Gastroesophageal sphincter (tissue), 4 donors: ENCODE measurements around the gene LEMD2. TPM values are rescaled to one million over a fixed set of nuclear protein-coding genes. Genes with fewer than 3 reads are reported as not detected.

Experiments used
- ATAC-seq: fragments of 150-250 bp; one replicate; pipeline ENCODE4 v1.9.1; 2016; ENCODE audit warnings: mild to moderate bottlenecking, moderate library complexity
- H3K27ac ChIP-seq, 4 donors: fragments of 200-600 bp; sonication (generic) in 3 of 4; 1 replicate in 3 of 4; 2 replicates in 1 of 4; pipeline ENCODE4 v1.5.1; 2016 to 2019
- H3K27me3 ChIP-seq: fragments of 200-600 bp; sonication (generic); one replicate; pipeline ENCODE4 v1.5.1; 2019
- H3K36me3 ChIP-seq, 2 donors: fragments of 200-600 bp; sonication (generic); one replicate each; pipeline ENCODE4 v1.5.1; 2019; ENCODE audit warnings: control low read depth in 1 of 2
- H3K4me1 ChIP-seq, 3 donors: fragments of 200-600 bp; sonication (generic); 1 replicate in 2 of 3; 2 replicates in 1 of 3; pipeline ENCODE4 v1.5.1; 2016 to 2019; ENCODE audit warnings: control low read depth in 2 of 3
- H3K4me3 ChIP-seq, 2 donors: fragments of 200-600 bp; sonication (generic); one replicate each; pipeline ENCODE4 v1.5.1; 2019; ENCODE audit warnings: mild to moderate bottlenecking in 1 of 2, moderate library complexity in 1 of 2
- H3K9me3 ChIP-seq, 3 donors: fragments of 200-600 bp; sonication (generic); one replicate each; pipeline ENCODE4 v1.5.1; 2017 to 2019; ENCODE audit warnings: control low read depth in 2 of 3
- EP300 ChIP-seq: sonication (generic); formaldehyde crosslinking; IDR thresholded peaks from one replicate; pipeline ENCODE4 v1.6.1; 2017; ENCODE audit warnings: antibody characterized with exemption, mild to moderate bottlenecking
- POLR2A ChIP-seq, 2 donors: fragments of 450-650 bp; IDR thresholded peaks; one replicate each; pipeline ENCODE4 v1.6.1; 2017; ENCODE audit warnings: antibody characterized with exemption in 2 of 2, mild to moderate bottlenecking in 2 of 2, moderate library complexity in 1 of 2
- POLR2AphosphoS5 ChIP-seq: sonication (generic); formaldehyde crosslinking; IDR thresholded peaks from one replicate; pipeline ENCODE4 v1.6.1; 2017; ENCODE audit warnings: antibody characterized with exemption
- WGBS, 2 donors: methylation state at CpG; one replicate each; pipeline ENCODE4 v1.1.5; 2018; ENCODE audit warnings: low coverage in 1 of 2; 5-methylcytosine and 5-hydroxymethylcytosine counted together
- total RNA-seq, 4 donors: library from RNA; depleted of rRNA; stranded (reverse); fragments of >200 nt; gene quantifications; one replicate each; pipeline ENCODE4 v1.1.0, GENCODE V29; 2016
- TF ChIP-seq, protein P1 (sequence below), 4 experiments: fragments of 200-600 bp in 2 of 4; fragments of 450-650 bp in 2 of 4; sonication (generic) in 1 of 4; IDR thresholded peaks; one replicate each; pipeline ENCODE4 v1.5.1; 2017 to 2019; ENCODE audit warnings: antibody characterized with exemption in 4 of 4, mild to moderate bottlenecking in 2 of 4, moderate library complexity in 2 of 4

Gene LEMD2
- total RNA-seq, 4 donors from 2014 or later: 47.3 to 50.9 (median 49.9) TPM

GRCh38 chr6:33723371-33724085 lies 65.4 kb downstream of the LEMD2 start:
- WGBS, 2 donors: 4 to 36% methylated on average over 2 of the region's 3 CpGs
- Histone ChIP-seq H3K9me3 (no peaks in the 10 kb centered on the region), H3K4me1 (no peaks in the 10 kb centered on the region), H3K27me3 (peaks cover 3% of the 10 kb centered on the region), H3K4me3 (no peak overlapping the region), H3K36me3 (no peaks in the 10 kb centered on the region), H3K27ac (no peak overlapping the region)
- TF ChIP-seq EP300 (no peak), POLR2A (IDR thresholded peaks at IDR 0.05) (no peak), POLR2AphosphoS5 (no peak)
- TF ChIP-seq, protein P1, sequence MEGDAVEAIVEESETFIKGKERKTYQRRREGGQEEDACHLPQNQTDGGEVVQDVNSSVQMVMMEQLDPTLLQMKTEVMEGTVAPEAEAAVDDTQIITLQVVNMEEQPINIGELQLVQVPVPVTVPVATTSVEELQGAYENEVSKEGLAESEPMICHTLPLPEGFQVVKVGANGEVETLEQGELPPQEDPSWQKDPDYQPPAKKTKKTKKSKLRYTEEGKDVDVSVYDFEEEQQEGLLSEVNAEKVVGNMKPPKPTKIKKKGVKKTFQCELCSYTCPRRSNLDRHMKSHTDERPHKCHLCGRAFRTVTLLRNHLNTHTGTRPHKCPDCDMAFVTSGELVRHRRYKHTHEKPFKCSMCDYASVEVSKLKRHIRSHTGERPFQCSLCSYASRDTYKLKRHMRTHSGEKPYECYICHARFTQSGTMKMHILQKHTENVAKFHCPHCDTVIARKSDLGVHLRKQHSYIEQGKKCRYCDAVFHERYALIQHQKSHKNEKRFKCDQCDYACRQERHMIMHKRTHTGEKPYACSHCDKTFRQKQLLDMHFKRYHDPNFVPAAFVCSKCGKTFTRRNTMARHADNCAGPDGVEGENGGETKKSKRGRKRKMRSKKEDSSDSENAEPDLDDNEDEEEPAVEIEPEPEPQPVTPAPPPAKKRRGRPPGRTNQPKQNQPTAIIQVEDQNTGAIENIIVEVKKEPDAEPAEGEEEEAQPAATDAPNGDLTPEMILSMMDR (IDR thresholded peaks at IDR 0.05): no peak
- ATAC-seq: no peak

- no peak for ATAC-seq
- Histone ChIP-seq H3K4me1 (peaks cover 0 to 8% (median 0%) of the 10 kb centered on the region in 3 donors), H3K27ac (no peak overlapping the region), H3K27me3 (peaks cover 3% of the 10 kb centered on the region), H3K9me3 (no peaks in the 10 kb centered on the region), H3K4me3 (no peak overlapping the region), H3K36me3 (no peaks in the 10 kb centered on the region)
- WGBS, 2 donors: 60 to 84% methylated on average over 4 of the region's 5 CpGs
- TF ChIP-seq POLR2AphosphoS5: peak; percentile 8
- no peak for TF ChIP-seq POLR2A (IDR thresholded peaks at IDR 0.05)
- TF ChIP-seq, protein P1 (IDR thresholded peaks at IDR 0.05): no peak
- TF ChIP-seq EP300: no peak
Observed at GRCh38 chr6:33722103-33722623, 66.8 kb downstream of the LEMD2 start.

- ATAC-seq: no peak
- 56 to 63% methylated on average over 5 of the region's 5 CpGs for WGBS, 2 donors
- Histone ChIP-seq H3K4me1 (peaks cover 0 to 8% (median 0%) of the 10 kb centered on the region in 3 donors), H3K36me3 (no peaks in the 10 kb centered on the region), H3K27me3 (peaks cover 3% of the 10 kb centered on the region), H3K4me3 (no peak overlapping the region), H3K9me3 (no peaks in the 10 kb centered on the region), H3K27ac (no peak overlapping the region)
- no peak for TF ChIP-seq POLR2AphosphoS5
- TF ChIP-seq EP300: no peak
- TF ChIP-seq, protein P1 (IDR thresholded peaks at IDR 0.05): no peak
- TF ChIP-seq POLR2A (IDR thresholded peaks at IDR 0.05): no peak
Observed at GRCh38 chr6:33721508-33721907, 67.4 kb downstream of the LEMD2 start.

Other genes starting within 250 kb of the LEMD2 start
- gene BAK1, start 208.9 kb downstream of the LEMD2 start, total RNA-seq: 10 to 100 TPM in 2 of 4 donors, 1 to 10 TPM in 2; 7.3 to 14.3 (median 11.0) TPM
- 10 to 100 TPM; 11.8 to 25.0 (median 19.6) TPM for gene ITPR3, start 167.8 kb downstream of the LEMD2 start, total RNA-seq
- 10 to 100 TPM; 14.5 to 25.3 (median 17.7) TPM for gene UQCC2, start 77.4 kb downstream of the LEMD2 start, total RNA-seq
- 1 to 10 TPM in 3 of 4 donors, under 1 TPM in 1; 0.32 to 5.5 (median 2.8) TPM for gene IP6K3, start 42.2 kb downstream of the LEMD2 start, total RNA-seq
- not detected for gene MLN, start 14.9 kb upstream of the LEMD2 start, total RNA-seq